Adrenal gland (tissue), 5 donors: Measurements from ENCODE around the gene CDK1.

Source experiments
- POLR2A ChIP-seq, 2 donors: fragments of 450-650 bp; IDR thresholded peaks; one replicate each; pipeline ENCODE4 v1.6.1; 2017; ENCODE audit warnings: antibody characterized with exemption in 2 of 2, mild to moderate bottlenecking in 2 of 2, moderate library complexity in 1 of 2
- TF ChIP-seq, protein P1 (sequence below), 6 experiments: fragments of 450-650 bp in 4 of 6; fragments of 200-600 bp in 2 of 6; sonication (generic) in 1 of 6; IDR thresholded peaks; 1 replicate in 5 of 6; 2 replicates in 1 of 6; pipeline versions ENCODE4 v1.5.1 to v1.8.0; 2016 to 2021; ENCODE audit warnings: antibody characterized with exemption in 6 of 6, mild to moderate bottlenecking in 2 of 6, moderate library complexity in 1 of 6
- donor health status: DM: no; HTN: no; CAD: no.

DNA sequence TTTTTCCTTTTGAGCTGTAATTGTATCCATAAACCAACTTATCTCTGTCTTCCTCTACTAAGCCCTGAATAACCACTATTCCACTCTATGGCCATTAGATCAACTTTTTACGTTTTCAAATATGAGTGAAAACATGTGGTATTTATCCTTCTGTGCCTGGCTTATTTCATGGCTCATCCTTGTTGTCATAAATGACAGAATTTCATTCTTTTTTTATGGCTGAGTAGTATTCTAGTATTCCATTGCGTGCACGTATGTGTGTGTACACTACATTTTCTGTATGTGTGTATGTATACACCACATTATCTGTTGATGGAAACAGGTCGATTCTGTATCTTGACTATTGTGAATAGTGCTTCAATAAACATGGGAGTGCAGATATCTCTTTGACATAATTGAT, 11.1 kb downstream of the CDK1 start:
- TF ChIP-seq POLR2A (IDR thresholded peaks at IDR 0.05) = no peak
- TF ChIP-seq, protein P1, sequence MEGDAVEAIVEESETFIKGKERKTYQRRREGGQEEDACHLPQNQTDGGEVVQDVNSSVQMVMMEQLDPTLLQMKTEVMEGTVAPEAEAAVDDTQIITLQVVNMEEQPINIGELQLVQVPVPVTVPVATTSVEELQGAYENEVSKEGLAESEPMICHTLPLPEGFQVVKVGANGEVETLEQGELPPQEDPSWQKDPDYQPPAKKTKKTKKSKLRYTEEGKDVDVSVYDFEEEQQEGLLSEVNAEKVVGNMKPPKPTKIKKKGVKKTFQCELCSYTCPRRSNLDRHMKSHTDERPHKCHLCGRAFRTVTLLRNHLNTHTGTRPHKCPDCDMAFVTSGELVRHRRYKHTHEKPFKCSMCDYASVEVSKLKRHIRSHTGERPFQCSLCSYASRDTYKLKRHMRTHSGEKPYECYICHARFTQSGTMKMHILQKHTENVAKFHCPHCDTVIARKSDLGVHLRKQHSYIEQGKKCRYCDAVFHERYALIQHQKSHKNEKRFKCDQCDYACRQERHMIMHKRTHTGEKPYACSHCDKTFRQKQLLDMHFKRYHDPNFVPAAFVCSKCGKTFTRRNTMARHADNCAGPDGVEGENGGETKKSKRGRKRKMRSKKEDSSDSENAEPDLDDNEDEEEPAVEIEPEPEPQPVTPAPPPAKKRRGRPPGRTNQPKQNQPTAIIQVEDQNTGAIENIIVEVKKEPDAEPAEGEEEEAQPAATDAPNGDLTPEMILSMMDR (IDR thresholded peaks at IDR 0.05) = no peak
